Right lobe of liver (tissue), 6 donors: ENCODE results near the gene OR1I1. TPM values are rescaled to one million over a fixed set of nuclear protein-coding genes. Genes with fewer than 3 reads are reported as not detected.
A peak's percentile ranks its signal among the peaks of the same experiment; 100 is the strongest.

ENCODE experiments used
- ATAC-seq, 4 donors: fragments of 200-7000 bp; cut with Tn5 transposase; one replicate each; pipeline ENCODE4 v1.9.1; 2020; ENCODE audit warnings: mild to moderate bottlenecking in 4 of 4, moderate library complexity in 4 of 4
- DNase-seq, 3 donors: peaks; one replicate each; pipeline ENCODE4 v3.0.0-alpha.2; 2020
- H3K27ac ChIP-seq, 3 donors: fragments of 200-600 bp; one replicate each; pipeline ENCODE4 v1.8.0; 2022
- H3K27me3 ChIP-seq, 2 donors: fragments of 200-600 bp; one replicate each; pipeline ENCODE4 v1.8.0; 2022
- H3K36me3 ChIP-seq, 4 donors: fragments of 200-600 bp; sonication (generic) in 1 of 4; one replicate each; pipeline versions ENCODE4 v1.5.1 to v1.8.0; 2017 to 2022; ENCODE audit warnings: control low read depth in 1 of 4
- H3K4me1 ChIP-seq, 4 donors: fragments of 200-600 bp; sonication (generic) in 1 of 4; one replicate each; pipeline versions ENCODE4 v1.5.1 to v1.8.0; 2017 to 2022; ENCODE audit warnings: control low read depth in 1 of 4
- H3K4me3 ChIP-seq, 3 donors: fragments of 200-600 bp; one replicate each; pipeline ENCODE4 v1.8.0; 2022
- H3K9me3 ChIP-seq, 4 donors: fragments of 200-600 bp; sonication (generic) in 1 of 4; one replicate each; pipeline versions ENCODE4 v1.5.1 to v1.8.0; 2017 to 2022; ENCODE audit warnings: control low read depth in 1 of 4
- POLR2A ChIP-seq: fragments of 450-650 bp; IDR thresholded peaks from one replicate; pipeline ENCODE4 v1.6.1; 2017; ENCODE audit warnings: antibody characterized with exemption, mild to moderate bottlenecking
- WGBS: methylation state at CpG from one replicate; pipeline ENCODE4 v1.1.6; 2018; ENCODE audit warnings: low coverage, low lambda C conversion rate; ENCODE audit not compliant: insufficient coverage; ENCODE audit errors: missing lambda C conversion rate; 5-methylcytosine and 5-hydroxymethylcytosine counted together
- intact Hi-C, 2 donors: fragments of 100-400 bp; cut with DNase I; formaldehyde crosslinking; loops; one replicate each; pipeline versions ENCODE4 v1.11.2 to v1.14.1; 2022
- total RNA-seq, 6 experiments: library from RNA; depleted of rRNA in 2 of 6; stranded (reverse); fragments of >200 nt in 2 of 6; fragmentation: NEBNext Ultra II Directional in 3 of 6; extraction: Animal tissue kit (Norgen Biotek cat#: 25700) in 3 of 6; gene quantifications; one replicate each; pipeline versions ENCODE4 v1.1.0 to v1.2.4, GENCODE V29; 2016 to 2023
- TF ChIP-seq, protein P1 (sequence below), 4 donors: fragments of 200-600 bp in 3 of 4; fragments of 450-650 bp in 1 of 4; IDR thresholded peaks; one replicate each; pipeline versions ENCODE4 v1.5.1 to v1.8.0; 2016 to 2022; ENCODE audit warnings: antibody characterized with exemption in 4 of 4, mild to moderate bottlenecking in 2 of 4
- donor health status: DM: no; HTN: yes; CAD: no.
- donor health status: DM: no; HTN: no; CAD: no.
- donor health status: DM: no; HTN: no; CAD: no.
- donor health status: DM: no; HTN: yes; CAD: no.
- donor health status: DM: no; HTN: yes; CAD: no.

The OR1I1 gene
- total RNA-seq, 6 experiments from 2014 or later: not detected

GRCh38 chr19:15101479-15102082 is 19.6 kb downstream of the OR1I1 start:
- TF ChIP-seq POLR2A: no peak
- TF ChIP-seq, protein P1, sequence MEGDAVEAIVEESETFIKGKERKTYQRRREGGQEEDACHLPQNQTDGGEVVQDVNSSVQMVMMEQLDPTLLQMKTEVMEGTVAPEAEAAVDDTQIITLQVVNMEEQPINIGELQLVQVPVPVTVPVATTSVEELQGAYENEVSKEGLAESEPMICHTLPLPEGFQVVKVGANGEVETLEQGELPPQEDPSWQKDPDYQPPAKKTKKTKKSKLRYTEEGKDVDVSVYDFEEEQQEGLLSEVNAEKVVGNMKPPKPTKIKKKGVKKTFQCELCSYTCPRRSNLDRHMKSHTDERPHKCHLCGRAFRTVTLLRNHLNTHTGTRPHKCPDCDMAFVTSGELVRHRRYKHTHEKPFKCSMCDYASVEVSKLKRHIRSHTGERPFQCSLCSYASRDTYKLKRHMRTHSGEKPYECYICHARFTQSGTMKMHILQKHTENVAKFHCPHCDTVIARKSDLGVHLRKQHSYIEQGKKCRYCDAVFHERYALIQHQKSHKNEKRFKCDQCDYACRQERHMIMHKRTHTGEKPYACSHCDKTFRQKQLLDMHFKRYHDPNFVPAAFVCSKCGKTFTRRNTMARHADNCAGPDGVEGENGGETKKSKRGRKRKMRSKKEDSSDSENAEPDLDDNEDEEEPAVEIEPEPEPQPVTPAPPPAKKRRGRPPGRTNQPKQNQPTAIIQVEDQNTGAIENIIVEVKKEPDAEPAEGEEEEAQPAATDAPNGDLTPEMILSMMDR (IDR thresholded peaks at IDR 0.05): peak; percentile 60 to 80 (median 74)
- no peak overlapping the region for H3K27ac ChIP-seq
- 49% methylated on average over 3 of the region's 3 CpGs for WGBS
- H3K27me3 ChIP-seq: no peaks in the 10 kb centered on the region
- H3K4me1 ChIP-seq: no peaks in the 10 kb centered on the region
- H3K36me3 ChIP-seq: no peaks in the 10 kb centered on the region
- no peak for DNase-seq
- intact Hi-C loops: no loop called here
- peak; percentile 89 to 95 (median 92) for ATAC-seq
- no peaks in the 10 kb centered on the region for H3K9me3 ChIP-seq
- H3K4me3 ChIP-seq: no peak overlapping the region

- ATAC-seq (no peak), DNase-seq (no peak)
- no peaks in the 10 kb centered on the region for H3K4me1 ChIP-seq
- H3K9me3 ChIP-seq: no peaks in the 10 kb centered on the region
- no peak for TF ChIP-seq POLR2A
- TF ChIP-seq, protein P1 (IDR thresholded peaks at IDR 0.05): no peak
- H3K27ac ChIP-seq: no peak overlapping the region
- 69% methylated on average over 1 of the region's 1 CpG for WGBS
- no peaks in the 10 kb centered on the region for H3K27me3 ChIP-seq
- no peak overlapping the region for H3K4me3 ChIP-seq
- intact Hi-C loops: no loop called here
- no peaks in the 10 kb centered on the region for H3K36me3 ChIP-seq
These were observed 22.0 kb downstream of the OR1I1 start for GRCh38 chr19:15104003-15104402.

GRCh38 chr19:15104411-15104810 is 22.4 kb downstream of the OR1I1 start:
- no peak for TF ChIP-seq POLR2A
- H3K36me3 ChIP-seq: no peaks in the 10 kb centered on the region
- H3K27ac ChIP-seq: no peak overlapping the region
- DNase-seq: no peak
- H3K27me3 ChIP-seq: no peaks in the 10 kb centered on the region
- 58% methylated on average over 1 of the region's 1 CpG for WGBS
- no peaks in the 10 kb centered on the region for H3K4me1 ChIP-seq
- intact Hi-C loops: no loop called here
- H3K4me3 ChIP-seq: no peak overlapping the region
- no peak for ATAC-seq
- H3K9me3 ChIP-seq: no peaks in the 10 kb centered on the region

- intact Hi-C loops: no loop called here
- no peak for ATAC-seq
- no CpG with 5 or more reads among the region's 3 CpGs for WGBS
These were observed 23.0 kb downstream of the OR1I1 start for GRCh38 chr19:15105044-15105443.

More at GRCh38 chr19:15105044-15105443, 23.0 kb downstream of the OR1I1 start:
- H3K4me1 ChIP-seq: no peaks in the 10 kb centered on the region
- H3K9me3 ChIP-seq: no peaks in the 10 kb centered on the region
- TF ChIP-seq, protein P1 (IDR thresholded peaks at IDR 0.05): no peak
- TF ChIP-seq POLR2A: no peak
- H3K27ac ChIP-seq: no peak overlapping the region
- no peaks in the 10 kb centered on the region for H3K27me3 ChIP-seq
- no peaks in the 10 kb centered on the region for H3K36me3 ChIP-seq
- DNase-seq: no peak
- no peak overlapping the region for H3K4me3 ChIP-seq
